ENCODE measurements around the gene SEL1L3. TPM values are rescaled to one million over a fixed set of nuclear protein-coding genes. Genes with fewer than 3 reads are reported as not detected.

SEL1L3 gene
- total and polyA plus RNA-seq, 4 donors: 3.3 to 13.1 (median 5.7) TPM

DNA sequence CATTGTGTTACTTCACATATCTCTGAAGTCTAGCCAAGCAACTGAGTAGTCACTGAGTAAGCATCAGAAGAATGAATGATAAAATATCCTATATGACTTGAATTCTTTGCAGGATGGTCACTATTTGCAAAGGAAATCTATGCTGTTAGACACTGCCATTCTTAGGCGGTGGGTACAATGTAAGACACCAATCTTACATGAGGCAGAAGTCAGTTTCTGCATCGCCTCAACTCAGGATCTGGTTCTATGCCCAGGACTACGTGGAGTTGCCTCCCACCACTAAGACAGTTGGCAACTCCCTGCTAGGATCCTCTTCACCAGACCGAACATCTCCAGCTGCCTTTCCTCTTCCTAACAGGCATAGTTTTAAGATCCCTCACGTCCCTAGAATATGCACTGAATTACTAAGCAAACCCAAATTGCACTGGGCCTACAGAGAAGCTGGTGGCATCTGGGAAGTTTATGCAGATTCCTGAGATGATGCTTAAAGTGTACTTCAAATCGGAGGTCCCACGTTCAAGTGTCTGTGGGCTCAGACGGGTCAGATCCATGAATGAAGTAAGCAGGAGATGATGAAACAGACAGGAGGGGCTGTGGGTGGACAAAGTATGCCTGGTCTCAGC lies 45.6 kb downstream of the SEL1L3 start (continued):
- TF ChIP-seq, protein P1, sequence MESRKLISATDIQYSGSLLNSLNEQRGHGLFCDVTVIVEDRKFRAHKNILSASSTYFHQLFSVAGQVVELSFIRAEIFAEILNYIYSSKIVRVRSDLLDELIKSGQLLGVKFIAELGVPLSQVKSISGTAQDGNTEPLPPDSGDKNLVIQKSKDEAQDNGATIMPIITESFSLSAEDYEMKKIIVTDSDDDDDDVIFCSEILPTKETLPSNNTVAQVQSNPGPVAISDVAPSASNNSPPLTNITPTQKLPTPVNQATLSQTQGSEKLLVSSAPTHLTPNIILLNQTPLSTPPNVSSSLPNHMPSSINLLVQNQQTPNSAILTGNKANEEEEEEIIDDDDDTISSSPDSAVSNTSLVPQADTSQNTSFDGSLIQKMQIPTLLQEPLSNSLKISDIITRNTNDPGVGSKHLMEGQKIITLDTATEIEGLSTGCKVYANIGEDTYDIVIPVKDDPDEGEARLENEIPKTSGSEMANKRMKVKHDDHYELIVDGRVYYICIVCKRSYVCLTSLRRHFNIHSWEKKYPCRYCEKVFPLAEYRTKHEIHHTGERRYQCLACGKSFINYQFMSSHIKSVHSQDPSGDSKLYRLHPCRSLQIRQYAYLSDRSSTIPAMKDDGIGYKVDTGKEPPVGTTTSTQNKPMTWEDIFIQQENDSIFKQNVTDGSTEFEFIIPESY (IDR thresholded peaks at IDR 0.05): no peak
- TF ChIP-seq FOXA2 (IDR thresholded peaks at IDR 0.05): no peak
- TF ChIP-seq FOXA1 (IDR thresholded peaks at IDR 0.05): no peak

DNA sequence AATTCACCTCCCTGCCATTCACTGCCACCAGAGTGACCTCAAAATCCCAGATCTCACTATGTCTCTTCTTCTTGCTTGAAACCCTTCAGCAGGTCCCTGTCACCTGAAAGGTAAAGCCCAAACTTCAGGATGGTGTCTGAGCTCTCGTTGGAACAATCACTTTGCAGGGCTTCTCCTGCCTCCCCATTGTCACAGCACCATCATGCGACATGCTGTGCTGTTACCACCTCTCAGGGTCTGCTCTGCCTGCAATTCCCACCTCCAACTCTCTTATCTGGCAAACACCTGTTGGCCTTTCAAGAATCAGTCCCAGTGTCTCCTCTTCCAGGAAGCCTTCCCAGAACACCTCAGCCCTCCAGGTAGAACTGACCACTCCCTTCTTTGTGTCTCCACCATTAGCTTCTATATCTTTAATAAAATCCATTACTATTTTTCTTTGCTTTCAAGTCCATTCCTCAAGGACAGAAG lies 46.2 kb downstream of the SEL1L3 start:
- WGBS: 88% methylated on average over 2 of the region's 2 CpGs
- H3K36me3 ChIP-seq (ENCODE audit: control insufficient read depth in 4 of 4, insufficient read depth in 3 of 4, low read depth in 1 of 4, low read length in 3 of 4): peaks cover 0 to 8% (median 2%) of the 10 kb centered on the region in 4 donors
- no peak overlapping the region for H3K9ac ChIP-seq (ENCODE audit: low read depth in 1 of 2, low read length in 2 of 2)
- H3K4me3 ChIP-seq (ENCODE audit: low read depth in 1 of 3, low read length in 3 of 3): no peak overlapping the region
- no peaks in the 10 kb centered on the region for H3K27me3 ChIP-seq (ENCODE audit: control insufficient read depth in 4 of 4, insufficient read depth in 4 of 4, low read length in 3 of 4)
- H3K9me3 ChIP-seq (ENCODE audit: control insufficient read depth in 4 of 4, low read length in 3 of 4): no peaks in the 10 kb centered on the region
- no peak overlapping the region for H3K27ac ChIP-seq (ENCODE audit: low read depth in 1 of 2, low read length in 2 of 2)
- H3K4me1 ChIP-seq (ENCODE audit: control insufficient read depth in 4 of 4, insufficient read depth in 4 of 4, low read length in 3 of 4): no peaks in the 10 kb centered on the region
- TF ChIP-seq EGR1 (IDR thresholded peaks at IDR 0.05; ENCODE audit: low read depth in 2 of 2): no peak
- TF ChIP-seq JUND (IDR thresholded peaks at IDR 0.05): no peak
- TF ChIP-seq TAF1 (conservative IDR thresholded peaks at IDR 0.05): no peak
- TF ChIP-seq, protein P2, sequence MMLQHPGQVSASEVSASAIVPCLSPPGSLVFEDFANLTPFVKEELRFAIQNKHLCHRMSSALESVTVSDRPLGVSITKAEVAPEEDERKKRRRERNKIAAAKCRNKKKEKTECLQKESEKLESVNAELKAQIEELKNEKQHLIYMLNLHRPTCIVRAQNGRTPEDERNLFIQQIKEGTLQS (IDR thresholded peaks at IDR 0.05): no peak
- no peak for TF ChIP-seq SP1 (IDR thresholded peaks at IDR 0.05)
- TF ChIP-seq, protein P3, sequence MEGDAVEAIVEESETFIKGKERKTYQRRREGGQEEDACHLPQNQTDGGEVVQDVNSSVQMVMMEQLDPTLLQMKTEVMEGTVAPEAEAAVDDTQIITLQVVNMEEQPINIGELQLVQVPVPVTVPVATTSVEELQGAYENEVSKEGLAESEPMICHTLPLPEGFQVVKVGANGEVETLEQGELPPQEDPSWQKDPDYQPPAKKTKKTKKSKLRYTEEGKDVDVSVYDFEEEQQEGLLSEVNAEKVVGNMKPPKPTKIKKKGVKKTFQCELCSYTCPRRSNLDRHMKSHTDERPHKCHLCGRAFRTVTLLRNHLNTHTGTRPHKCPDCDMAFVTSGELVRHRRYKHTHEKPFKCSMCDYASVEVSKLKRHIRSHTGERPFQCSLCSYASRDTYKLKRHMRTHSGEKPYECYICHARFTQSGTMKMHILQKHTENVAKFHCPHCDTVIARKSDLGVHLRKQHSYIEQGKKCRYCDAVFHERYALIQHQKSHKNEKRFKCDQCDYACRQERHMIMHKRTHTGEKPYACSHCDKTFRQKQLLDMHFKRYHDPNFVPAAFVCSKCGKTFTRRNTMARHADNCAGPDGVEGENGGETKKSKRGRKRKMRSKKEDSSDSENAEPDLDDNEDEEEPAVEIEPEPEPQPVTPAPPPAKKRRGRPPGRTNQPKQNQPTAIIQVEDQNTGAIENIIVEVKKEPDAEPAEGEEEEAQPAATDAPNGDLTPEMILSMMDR (IDR thresholded peaks at IDR 0.05; ENCODE audit: low read depth, low read length, missing input control): no peak
- TF ChIP-seq HNF4A (conservative IDR thresholded peaks at IDR 0.05): no peak
- no peak for TF ChIP-seq NR2F2 (IDR thresholded peaks at IDR 0.05)
- TF ChIP-seq RXRA (IDR thresholded peaks at IDR 0.05): no peak
- no peak for TF ChIP-seq RAD21 (IDR thresholded peaks at IDR 0.05)
- no peak for TF ChIP-seq FOXA1 (IDR thresholded peaks at IDR 0.05)
- TF ChIP-seq, protein P4, sequence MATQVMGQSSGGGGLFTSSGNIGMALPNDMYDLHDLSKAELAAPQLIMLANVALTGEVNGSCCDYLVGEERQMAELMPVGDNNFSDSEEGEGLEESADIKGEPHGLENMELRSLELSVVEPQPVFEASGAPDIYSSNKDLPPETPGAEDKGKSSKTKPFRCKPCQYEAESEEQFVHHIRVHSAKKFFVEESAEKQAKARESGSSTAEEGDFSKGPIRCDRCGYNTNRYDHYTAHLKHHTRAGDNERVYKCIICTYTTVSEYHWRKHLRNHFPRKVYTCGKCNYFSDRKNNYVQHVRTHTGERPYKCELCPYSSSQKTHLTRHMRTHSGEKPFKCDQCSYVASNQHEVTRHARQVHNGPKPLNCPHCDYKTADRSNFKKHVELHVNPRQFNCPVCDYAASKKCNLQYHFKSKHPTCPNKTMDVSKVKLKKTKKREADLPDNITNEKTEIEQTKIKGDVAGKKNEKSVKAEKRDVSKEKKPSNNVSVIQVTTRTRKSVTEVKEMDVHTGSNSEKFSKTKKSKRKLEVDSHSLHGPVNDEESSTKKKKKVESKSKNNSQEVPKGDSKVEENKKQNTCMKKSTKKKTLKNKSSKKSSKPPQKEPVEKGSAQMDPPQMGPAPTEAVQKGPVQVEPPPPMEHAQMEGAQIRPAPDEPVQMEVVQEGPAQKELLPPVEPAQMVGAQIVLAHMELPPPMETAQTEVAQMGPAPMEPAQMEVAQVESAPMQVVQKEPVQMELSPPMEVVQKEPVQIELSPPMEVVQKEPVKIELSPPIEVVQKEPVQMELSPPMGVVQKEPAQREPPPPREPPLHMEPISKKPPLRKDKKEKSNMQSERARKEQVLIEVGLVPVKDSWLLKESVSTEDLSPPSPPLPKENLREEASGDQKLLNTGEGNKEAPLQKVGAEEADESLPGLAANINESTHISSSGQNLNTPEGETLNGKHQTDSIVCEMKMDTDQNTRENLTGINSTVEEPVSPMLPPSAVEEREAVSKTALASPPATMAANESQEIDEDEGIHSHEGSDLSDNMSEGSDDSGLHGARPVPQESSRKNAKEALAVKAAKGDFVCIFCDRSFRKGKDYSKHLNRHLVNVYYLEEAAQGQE (IDR thresholded peaks at IDR 0.05): no peak
- no peak for DNase-seq (ENCODE audit: low spot score)
